DOHH2 (cell line): ENCODE data around the gene BICDL1.

Experiments used
- H3F3A ChIP-seq: fragments of 200-600 bp; sonication (generic), shearing (Covaris generic); 2 replicates; pipeline ENCODE4 v1.6.0; 2016; ENCODE audit warnings: antibody characterized with exemption, mild to moderate bottlenecking; ENCODE audit not compliant: control insufficient read depth, insufficient read depth
- H3K27ac ChIP-seq: fragments of 200-600 bp; sonication (generic); 2 replicates; pipeline ENCODE4 v1.5.1; 2014; ENCODE audit warnings: low read depth, mild to moderate bottlenecking, low read length, moderate library complexity
- H3K27me3 ChIP-seq: fragments of 200-600 bp; sonication (generic); 2 replicates; pipeline ENCODE4 v1.6.1; 2014; ENCODE audit warnings: mild to moderate bottlenecking, low read length, mixed read lengths; ENCODE audit not compliant: control insufficient read depth
- H3K36me3 ChIP-seq: fragments of 200-600 bp; sonication (generic); 2 replicates; pipeline ENCODE4 v1.6.1; 2014; ENCODE audit warnings: mild to moderate bottlenecking, low read length, moderate library complexity, mixed read lengths; ENCODE audit not compliant: control insufficient read depth
- H3K4me1 ChIP-seq: fragments of 200-600 bp; sonication (generic); 2 replicates; pipeline ENCODE4 v1.6.1; 2014; ENCODE audit warnings: mild to moderate bottlenecking, low read length, mixed read lengths; ENCODE audit not compliant: control insufficient read depth
- H3K4me2 ChIP-seq: fragments of 200-600 bp; sonication (generic); 2 replicates; pipeline ENCODE4 v1.6.0; 2014; ENCODE audit warnings: mild to moderate bottlenecking, low read length, moderate library complexity
- H3K4me3 ChIP-seq: fragments of 200-600 bp; sonication (generic); 2 replicates; pipeline ENCODE4 v1.5.1; 2014; ENCODE audit warnings: mild to moderate bottlenecking, low read length, mixed read lengths
- H3K79me2 ChIP-seq: fragments of 200-600 bp; sonication (generic); 2 replicates; pipeline ENCODE4 v1.6.1; 2014; ENCODE audit warnings: mild to moderate bottlenecking, low read length, mixed read lengths; ENCODE audit not compliant: control insufficient read depth
- H3K9me2 ChIP-seq: fragments of 200-600 bp; sonication (generic); replicated peaks from 2 replicates; pipeline ENCODE4 v1.6.1; 2014; ENCODE audit warnings: mild to moderate bottlenecking, low read length, mixed read lengths; ENCODE audit not compliant: control insufficient read depth
- H3K9me3 ChIP-seq: fragments of 200-600 bp; sonication (generic); 2 replicates; pipeline ENCODE4 v1.6.1; 2014; ENCODE audit warnings: antibody characterized with exemption, low read length, mixed read lengths; ENCODE audit not compliant: control insufficient read depth, insufficient read depth
- H4K20me1 ChIP-seq: fragments of 200-600 bp; sonication (generic); 2 replicates; pipeline ENCODE4 v1.6.0; 2014; ENCODE audit warnings: low read depth, mild to moderate bottlenecking, antibody characterized with exemption, low read length, moderate library complexity; ENCODE audit not compliant: control insufficient read depth, insufficient read depth
- EZH2phosphoT487 ChIP-seq: fragments of 200-600 bp; sonication (generic); IDR thresholded peaks from 2 replicates; pipeline ENCODE4 v1.6.1; 2017; ENCODE audit warnings: borderline replicate concordance, mild to moderate bottlenecking, antibody characterized with exemption, low read length, moderate library complexity, mixed read lengths
- TF ChIP-seq, protein P1 (sequence below): fragments of 200-600 bp; sonication (generic); IDR thresholded peaks from one replicate; pipeline ENCODE4 v1.5.1; 2014; ENCODE audit warnings: antibody characterized with exemption, mild to moderate bottlenecking, low read depth, low read length; ENCODE audit not compliant: poor library complexity, severe bottlenecking

The BICDL1 gene

DNA sequence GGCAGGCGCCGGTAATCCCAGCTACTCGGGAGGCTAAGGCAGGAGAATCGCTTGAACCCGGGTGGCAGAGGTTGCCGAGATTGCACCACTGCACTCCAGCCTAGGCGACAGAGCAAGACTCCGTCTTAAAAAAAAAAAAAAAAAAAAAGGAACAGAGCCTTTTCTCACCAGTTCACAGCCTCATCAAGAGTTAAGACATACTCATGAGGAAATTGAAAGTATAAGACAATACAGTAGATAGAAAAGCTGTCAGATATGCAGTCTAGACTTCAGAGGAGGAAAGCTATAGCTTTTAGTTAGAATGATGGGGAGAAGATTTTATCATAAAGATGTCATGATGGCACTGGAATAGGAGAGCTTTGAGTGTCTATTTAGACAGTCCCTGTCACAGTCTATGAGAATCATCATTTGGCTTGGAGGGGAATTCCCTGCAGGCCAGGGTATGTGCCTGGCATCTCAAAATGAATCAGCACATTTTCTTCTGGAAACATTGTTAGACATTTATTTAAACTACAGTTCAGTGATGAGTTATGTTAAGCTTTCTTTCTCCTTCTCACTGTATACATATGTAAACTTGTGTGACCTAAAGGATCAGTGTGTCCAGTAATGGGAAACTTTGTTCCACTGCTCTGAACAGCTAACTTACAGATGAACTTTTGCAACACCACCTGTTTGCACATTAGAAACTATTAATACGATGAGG lies 130.4 kb downstream of the BICDL1 start:
- peaks cover 61% of the 10 kb centered on the region for H3K4me1 ChIP-seq
- peaks cover 24% of the 10 kb centered on the region; the same call in 1 of the 2 replicates for H4K20me1 ChIP-seq
- H3K27ac ChIP-seq: peak overlapping the region; percentile 2; the same call in 1 of the 2 replicates
- no peaks in the 10 kb centered on the region for H3K9me3 ChIP-seq
- no peaks in the 10 kb centered on the region for H3K27me3 ChIP-seq
- H3K79me2 ChIP-seq: peaks cover 46% of the 10 kb centered on the region
- peak overlapping the region; percentile 96 for H3K4me3 ChIP-seq
- H3K9me2 ChIP-seq: no peaks in the 10 kb centered on the region
- H3K36me3 ChIP-seq: peaks cover 45% of the 10 kb centered on the region
- peaks cover 13% of the 10 kb centered on the region for H3F3A ChIP-seq
- TF ChIP-seq EZH2phosphoT487: no peak
- TF ChIP-seq, protein P1, sequence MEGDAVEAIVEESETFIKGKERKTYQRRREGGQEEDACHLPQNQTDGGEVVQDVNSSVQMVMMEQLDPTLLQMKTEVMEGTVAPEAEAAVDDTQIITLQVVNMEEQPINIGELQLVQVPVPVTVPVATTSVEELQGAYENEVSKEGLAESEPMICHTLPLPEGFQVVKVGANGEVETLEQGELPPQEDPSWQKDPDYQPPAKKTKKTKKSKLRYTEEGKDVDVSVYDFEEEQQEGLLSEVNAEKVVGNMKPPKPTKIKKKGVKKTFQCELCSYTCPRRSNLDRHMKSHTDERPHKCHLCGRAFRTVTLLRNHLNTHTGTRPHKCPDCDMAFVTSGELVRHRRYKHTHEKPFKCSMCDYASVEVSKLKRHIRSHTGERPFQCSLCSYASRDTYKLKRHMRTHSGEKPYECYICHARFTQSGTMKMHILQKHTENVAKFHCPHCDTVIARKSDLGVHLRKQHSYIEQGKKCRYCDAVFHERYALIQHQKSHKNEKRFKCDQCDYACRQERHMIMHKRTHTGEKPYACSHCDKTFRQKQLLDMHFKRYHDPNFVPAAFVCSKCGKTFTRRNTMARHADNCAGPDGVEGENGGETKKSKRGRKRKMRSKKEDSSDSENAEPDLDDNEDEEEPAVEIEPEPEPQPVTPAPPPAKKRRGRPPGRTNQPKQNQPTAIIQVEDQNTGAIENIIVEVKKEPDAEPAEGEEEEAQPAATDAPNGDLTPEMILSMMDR: no peak
- peak overlapping the region; percentile 85 for H3K4me2 ChIP-seq

DNA sequence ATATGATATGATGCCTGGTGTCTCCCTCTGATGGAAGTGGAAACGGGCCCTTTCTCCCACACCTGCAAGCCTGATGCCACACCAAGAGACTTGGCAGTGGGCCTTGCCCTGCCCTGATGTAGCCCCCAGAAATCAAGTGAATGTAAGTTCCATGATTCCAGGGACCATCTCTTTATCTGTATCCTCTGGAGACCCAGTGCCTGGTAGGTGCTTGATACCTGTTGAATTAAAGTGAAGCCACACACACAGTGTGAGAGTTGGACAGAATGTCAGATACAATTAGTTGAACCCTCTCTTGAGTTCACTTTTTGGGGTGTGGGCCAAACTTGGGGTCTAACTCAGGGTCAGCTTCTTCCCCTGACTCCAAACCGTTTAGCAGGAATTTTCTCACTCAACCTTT lies 132.3 kb downstream of the BICDL1 start:
- Histone ChIP-seq H3K4me3 (no peak overlapping the region), H3F3A (peaks cover 14% of the 10 kb centered on the region), H3K9me2 (no peaks in the 10 kb centered on the region), H3K27ac (no peak overlapping the region), H3K9me3 (no peaks in the 10 kb centered on the region), H3K27me3 (no peaks in the 10 kb centered on the region), H3K36me3 (peaks cover 34% of the 10 kb centered on the region), H3K79me2 (peaks cover 28% of the 10 kb centered on the region), H3K4me1 (peaks cover 45% of the 10 kb centered on the region), H3K4me2 (peak overlapping the region; percentile 35), H4K20me1 (0 out of 2 replicates have a peak, but pooled peaks cover 13% of the 10 kb centered on the region)
- TF ChIP-seq EZH2phosphoT487: no peak
- TF ChIP-seq, protein P1: no peak

GRCh38 chr12:120121766-120122293 lies 132.8 kb downstream of the BICDL1 start:
- Histone ChIP-seq H3K36me3 (peaks cover 39% of the 10 kb centered on the region), H4K20me1 (0 out of 2 replicates have a peak, but pooled peaks cover 13% of the 10 kb centered on the region), H3K4me3 (no peak overlapping the region), H3K4me1 (peaks cover 45% of the 10 kb centered on the region), H3K9me3 (no peaks in the 10 kb centered on the region), H3K27ac (no peak overlapping the region), H3K4me2 (peak overlapping the region; percentile 35), H3K27me3 (no peaks in the 10 kb centered on the region), H3F3A (peaks cover 14% of the 10 kb centered on the region), H3K79me2 (peaks cover 27% of the 10 kb centered on the region), H3K9me2 (no peaks in the 10 kb centered on the region)
- no peak for TF ChIP-seq EZH2phosphoT487
- TF ChIP-seq, protein P1: no peak
